Omental fat pad (tissue), 4 donors: ENCODE measurements around the gene NTN3. TPM values are rescaled to one million over a fixed set of nuclear protein-coding genes. Genes with fewer than 3 reads are reported as not detected.

Source experiments
- ATAC-seq: fragments of 150-250 bp; one replicate; pipeline ENCODE4 v1.9.1; 2016; ENCODE audit warnings: mild to moderate bottlenecking, moderate library complexity; ENCODE audit not compliant: low FRiP score
- DNase-seq: peaks from one replicate; pipeline ENCODE4 v3.0.0-alpha.2; 2019; ENCODE audit warnings: low spot score
- total RNA-seq, 4 donors: library from RNA; depleted of rRNA; stranded (reverse); fragments of >200 nt; gene quantifications; one replicate each; pipeline ENCODE4 v1.1.0, GENCODE V29; 2016
- TF ChIP-seq, protein P1 (sequence below), 3 donors: fragments of 450-650 bp; IDR thresholded peaks; one replicate each; pipeline ENCODE4 v1.5.1; 2016 to 2017; ENCODE audit warnings: antibody characterized with exemption in 3 of 3, mild to moderate bottlenecking in 3 of 3, moderate library complexity in 2 of 3

Gene NTN3
- total RNA-seq, 4 donors from 2014 or later = 0.28 to 0.44 TPM; not detected in 2

DNA sequence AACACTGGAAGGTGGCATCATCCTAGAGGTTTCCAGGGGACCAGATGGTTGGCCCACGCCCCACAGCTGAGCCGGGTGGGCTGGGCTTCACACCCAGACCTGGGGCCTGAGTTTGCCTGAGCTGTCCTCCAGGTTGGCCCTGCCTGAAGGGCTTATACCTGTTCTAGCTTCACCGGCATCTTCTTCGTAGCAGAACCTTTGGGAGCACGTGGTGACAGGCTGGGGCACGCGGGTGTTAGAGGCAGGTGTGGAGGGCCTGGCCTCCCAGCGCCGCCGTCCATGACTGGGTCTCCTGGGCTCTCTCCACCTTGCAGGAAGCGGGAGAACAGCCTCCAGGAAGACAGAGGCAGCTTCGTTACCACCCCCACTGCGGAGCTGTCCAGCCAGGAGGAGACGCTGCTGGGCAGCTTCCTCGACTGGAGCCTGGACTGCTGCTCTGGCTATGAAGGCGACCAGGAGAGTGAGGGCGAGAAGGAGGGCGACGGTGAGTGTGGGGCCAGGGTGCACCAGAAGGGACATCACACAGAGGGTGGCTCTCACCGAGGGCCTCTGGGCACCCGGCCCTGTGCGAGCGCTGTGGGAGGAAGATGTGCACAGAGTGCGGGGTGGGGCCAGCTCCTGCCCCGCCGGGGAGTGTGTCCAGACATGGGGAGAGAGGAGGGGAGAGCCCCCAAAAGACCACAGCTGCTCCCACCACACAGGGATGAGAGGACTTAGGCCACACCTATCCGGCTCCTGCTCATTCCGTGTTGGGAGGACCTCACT, 15.8 kb upstream of the NTN3 start:
- no peak for ATAC-seq
- no peak for DNase-seq
- TF ChIP-seq, protein P1, sequence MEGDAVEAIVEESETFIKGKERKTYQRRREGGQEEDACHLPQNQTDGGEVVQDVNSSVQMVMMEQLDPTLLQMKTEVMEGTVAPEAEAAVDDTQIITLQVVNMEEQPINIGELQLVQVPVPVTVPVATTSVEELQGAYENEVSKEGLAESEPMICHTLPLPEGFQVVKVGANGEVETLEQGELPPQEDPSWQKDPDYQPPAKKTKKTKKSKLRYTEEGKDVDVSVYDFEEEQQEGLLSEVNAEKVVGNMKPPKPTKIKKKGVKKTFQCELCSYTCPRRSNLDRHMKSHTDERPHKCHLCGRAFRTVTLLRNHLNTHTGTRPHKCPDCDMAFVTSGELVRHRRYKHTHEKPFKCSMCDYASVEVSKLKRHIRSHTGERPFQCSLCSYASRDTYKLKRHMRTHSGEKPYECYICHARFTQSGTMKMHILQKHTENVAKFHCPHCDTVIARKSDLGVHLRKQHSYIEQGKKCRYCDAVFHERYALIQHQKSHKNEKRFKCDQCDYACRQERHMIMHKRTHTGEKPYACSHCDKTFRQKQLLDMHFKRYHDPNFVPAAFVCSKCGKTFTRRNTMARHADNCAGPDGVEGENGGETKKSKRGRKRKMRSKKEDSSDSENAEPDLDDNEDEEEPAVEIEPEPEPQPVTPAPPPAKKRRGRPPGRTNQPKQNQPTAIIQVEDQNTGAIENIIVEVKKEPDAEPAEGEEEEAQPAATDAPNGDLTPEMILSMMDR (IDR thresholded peaks at IDR 0.05) = no peak

DNA sequence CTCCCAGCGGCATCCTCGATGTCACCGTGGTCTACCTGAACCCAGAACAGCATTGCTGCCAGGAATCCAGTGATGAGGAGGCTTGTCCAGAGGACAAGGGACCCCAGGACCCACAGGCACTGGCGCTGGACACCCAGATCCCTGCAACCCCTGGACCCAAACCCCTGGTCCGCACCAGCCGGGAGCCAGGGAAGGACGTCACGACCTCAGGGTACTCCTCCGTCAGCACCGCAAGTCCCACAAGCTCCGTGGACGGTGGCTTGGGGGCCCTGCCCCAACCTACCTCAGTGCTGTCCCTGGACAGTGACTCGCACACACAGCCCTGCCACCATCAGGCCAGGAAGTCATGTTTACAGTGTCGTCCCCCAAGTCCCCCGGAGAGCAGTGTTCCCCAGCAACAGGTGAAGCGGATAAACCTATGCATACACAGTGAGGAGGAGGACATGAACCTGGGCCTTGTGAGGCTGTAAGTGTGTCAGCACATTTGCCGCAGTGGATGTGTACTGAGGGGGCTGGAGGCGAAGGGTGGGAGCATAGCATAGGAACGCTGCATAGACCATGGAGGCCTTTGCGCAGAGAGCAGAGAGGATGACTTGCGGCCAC, 14.4 kb upstream of the NTN3 start:
- ATAC-seq (no peak), DNase-seq (no peak)
- TF ChIP-seq, protein P1 (IDR thresholded peaks at IDR 0.05) = no peak

DNA sequence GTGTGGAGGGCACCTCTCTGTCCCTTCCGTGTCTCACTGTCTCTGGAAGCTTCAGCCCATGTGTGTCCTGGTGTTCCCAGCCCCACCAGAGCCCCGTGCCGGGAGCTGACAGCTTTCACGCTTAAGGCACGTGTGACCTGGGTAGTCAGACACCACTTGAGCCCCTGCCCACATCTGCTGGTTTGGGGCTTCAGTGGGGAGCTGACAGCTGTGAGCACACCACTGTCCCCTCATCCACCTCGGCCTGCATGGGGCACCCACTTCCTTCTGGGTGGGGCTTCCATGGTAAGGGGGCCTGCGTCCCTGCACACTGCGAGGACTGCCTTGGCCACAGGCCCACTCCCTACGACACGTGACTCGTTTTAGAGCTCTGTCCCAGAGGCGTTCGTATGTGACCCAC, 13.8 kb upstream of the NTN3 start:
- DNase-seq (no peak), ATAC-seq (no peak)
- TF ChIP-seq, protein P1 (IDR thresholded peaks at IDR 0.05) = no peak

DNA sequence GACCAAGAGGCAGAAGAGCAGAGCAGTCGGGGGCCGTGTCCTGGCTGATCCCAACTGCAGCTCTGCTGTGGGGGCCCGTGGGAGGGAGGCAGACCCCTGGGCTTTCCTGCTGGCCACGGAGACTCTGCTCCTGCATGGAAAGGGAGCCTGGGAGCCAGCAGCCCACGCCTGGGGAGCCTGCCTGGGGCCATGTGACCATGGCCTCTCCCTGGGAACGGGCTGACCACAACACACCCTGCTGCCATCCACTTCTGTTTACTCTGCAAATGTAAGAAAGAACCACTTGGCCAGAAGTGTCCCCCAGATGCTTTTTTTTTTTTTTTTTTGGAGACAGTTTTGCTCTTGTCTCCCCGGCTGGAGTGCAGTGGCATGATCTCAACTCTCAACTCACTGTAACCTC, 13.2 kb upstream of the NTN3 start:
- TF ChIP-seq, protein P1 (IDR thresholded peaks at IDR 0.05) = no peak
- no peak for DNase-seq
- ATAC-seq = no peak

DNA sequence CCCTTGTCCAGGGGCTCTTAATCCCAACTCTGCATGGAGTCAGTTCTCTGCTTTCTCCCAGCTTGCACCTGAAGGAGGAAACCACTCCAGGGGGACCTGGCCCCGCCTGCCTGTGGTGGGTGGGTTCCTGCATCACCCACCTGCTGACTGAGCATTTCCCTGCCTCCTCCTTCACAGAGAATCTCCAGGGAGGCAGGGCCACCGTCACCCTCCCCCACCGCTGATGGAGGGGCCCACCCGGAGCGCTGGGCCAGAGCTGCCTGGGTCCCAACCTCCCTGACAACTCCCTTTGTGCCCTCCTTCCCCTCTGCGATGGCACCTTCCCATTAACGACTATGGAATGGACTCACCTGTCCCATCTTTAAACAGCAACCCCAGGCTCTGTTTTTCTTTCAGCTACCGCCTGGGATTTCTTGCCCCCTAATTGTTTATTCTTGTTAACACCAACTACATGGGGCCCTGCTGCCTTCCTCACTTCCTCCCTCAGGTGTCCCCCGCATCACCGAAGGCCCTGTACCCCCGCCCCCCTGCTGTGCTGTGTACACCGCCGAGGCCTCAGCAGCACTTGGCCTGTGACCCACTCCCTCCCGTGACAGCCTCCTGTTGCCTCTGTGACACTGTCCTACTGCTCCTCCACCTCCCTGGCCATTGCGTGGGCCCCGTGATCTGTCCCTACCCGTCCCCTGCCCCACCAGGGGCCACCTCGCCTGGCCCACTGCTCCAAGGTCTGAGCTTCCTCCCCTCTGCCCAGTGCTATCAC, 12.0 kb upstream of the NTN3 start:
- TF ChIP-seq, protein P1 (IDR thresholded peaks at IDR 0.05) = no peak
- DNase-seq (no peak), ATAC-seq (no peak)

DNA sequence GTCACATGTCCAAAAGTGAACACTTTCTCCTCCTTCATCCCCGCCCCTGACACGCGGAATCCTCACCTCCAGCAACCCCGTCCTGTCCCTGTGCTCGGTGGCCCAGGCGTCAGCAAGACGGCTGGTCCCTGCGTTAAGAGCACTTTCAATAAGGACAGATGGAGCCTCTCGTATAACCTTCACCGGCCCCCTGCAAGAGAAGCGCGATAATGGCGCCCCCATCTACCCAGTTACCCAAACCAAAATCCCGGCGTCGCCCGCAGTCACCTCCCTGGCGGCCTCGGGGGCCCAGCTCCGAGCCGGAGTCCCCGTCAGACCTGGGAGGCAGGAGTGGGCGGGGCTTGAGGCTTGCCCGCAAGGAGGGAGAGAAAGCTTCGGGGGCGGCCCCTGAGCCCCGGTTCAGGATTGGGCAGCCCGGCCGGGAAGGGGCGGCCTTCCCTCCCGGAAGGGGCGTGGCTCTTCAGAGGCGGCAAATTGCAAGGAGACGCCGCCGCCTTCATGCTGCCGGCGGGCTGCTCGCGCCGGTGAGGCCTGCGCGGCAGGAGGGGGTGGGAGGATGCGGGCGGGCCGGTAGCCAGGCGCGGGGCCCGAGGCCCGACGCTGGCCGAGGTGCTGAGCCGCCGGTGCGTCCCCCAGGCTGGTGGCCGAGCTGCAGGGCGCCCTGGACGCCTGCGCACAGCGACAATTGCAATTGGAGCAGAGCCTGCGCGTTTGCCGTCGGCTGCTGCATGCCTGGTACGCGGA, 11.3 kb upstream of the NTN3 start, which contains the start of gene TEDC2:
TEDC2 (plus strand) TSS at position 463 of the 744 bp plus-strand sequence; CDS start at position 499, 36 bp downstream.
- DNase-seq = peak; percentile 88
- TF ChIP-seq, protein P1 (IDR thresholded peaks at IDR 0.05) = no peak
- peak; percentile 91 for ATAC-seq
